Kidney epithelial cell (primary cell): ENCODE results near the gene FAM78B. TPM values are rescaled to one million over a fixed set of nuclear protein-coding genes. Genes with fewer than 3 reads are reported as not detected.

Experiments used
- DNase-seq: peaks from one replicate; pipeline ENCODE4 v3.0.0-alpha.2; 2010; ENCODE audit warnings: low read depth
- H3K27me3 ChIP-seq: 2 replicates; pipeline ENCODE4 v1.6.0; 2011; ENCODE audit warnings: low read length; ENCODE audit not compliant: control insufficient read depth, insufficient read depth
- H3K36me3 ChIP-seq: 2 replicates; pipeline ENCODE4 v1.5.1; 2011; ENCODE audit warnings: low read length; ENCODE audit not compliant: control insufficient read depth, insufficient read depth
- H3K4me3 ChIP-seq: 2 replicates; pipeline ENCODE4 v1.5.1; 2011; ENCODE audit warnings: low read depth, mild to moderate bottlenecking, control low read depth, low read length
- CTCF ChIP-seq: IDR thresholded peaks from 2 replicates; pipeline ENCODE4 v1.5.1; 2011; ENCODE audit warnings: mild to moderate bottlenecking, moderate library complexity, low read length, control low read depth, inconsistent platforms; ENCODE audit not compliant: insufficient read depth, poor library complexity, severe bottlenecking
- total RNA-seq: library from RNA; depleted of rRNA; stranded (reverse); fragments of >200 nt; gene quantifications from 2 replicates; pipeline ENCODE4 v1.2.3, GENCODE V29; 2015

The FAM78B gene
- total RNA-seq, 1 donor from 2014 or later, result 0.33 TPM

DNA sequence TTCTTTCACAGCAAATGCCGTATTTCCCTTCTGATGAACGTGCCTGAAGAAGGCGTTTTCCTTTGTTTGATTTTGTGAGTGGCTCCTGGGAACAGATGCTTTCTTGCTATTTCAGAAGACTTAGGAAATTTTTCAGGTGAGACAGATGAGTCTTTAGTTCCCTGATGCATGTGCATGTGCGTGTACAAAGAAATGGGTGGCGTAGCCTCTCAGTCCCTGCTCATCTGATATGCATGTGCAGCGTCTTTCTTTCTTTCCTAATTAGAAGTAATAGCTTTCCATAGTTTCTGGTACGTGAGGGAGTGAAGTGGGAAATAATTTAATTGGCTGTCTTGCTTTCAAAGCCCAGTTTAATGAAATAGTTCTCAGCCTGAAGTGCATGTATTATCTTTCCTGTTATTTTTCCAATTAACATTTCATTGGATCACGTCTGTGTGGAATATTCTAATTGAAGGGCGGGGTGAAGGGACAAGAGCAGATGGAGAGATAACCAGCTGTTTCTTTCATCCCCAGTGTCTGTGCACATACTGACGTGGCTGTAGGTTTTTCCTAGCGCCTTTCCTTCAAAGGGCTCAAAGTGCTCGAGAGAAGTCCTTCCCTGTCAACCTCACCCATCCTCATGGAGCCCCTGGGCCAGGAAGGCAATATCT, 104.3 kb downstream of the FAM78B start:
- H3K27me3 ChIP-seq, result no peaks in the 10 kb centered on the region
- H3K36me3 ChIP-seq, result no peaks in the 10 kb centered on the region
- no peak overlapping the region for H3K4me3 ChIP-seq
- no peak for DNase-seq
- no peak for TF ChIP-seq CTCF

DNA sequence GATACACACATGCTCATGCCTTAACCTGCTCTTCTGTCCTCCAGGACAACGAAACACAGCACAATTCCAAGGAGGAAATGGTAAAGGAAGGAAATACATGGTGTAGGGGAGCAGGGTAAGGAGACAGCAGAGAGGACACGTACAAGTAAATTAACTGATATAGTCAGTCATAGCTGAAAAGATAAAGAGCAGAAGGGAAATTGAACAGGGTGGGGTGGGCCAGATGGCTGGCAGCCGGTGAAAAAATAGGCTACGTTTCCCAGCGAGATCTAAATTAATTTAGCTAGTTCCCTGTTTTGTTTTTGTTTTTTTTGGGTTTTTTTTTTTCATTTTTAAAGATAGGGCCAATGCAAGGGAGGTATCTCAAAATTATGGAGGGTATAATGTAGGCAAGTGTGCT, 109.2 kb downstream of the FAM78B start:
- H3K36me3 ChIP-seq, result no peaks in the 10 kb centered on the region
- no peak overlapping the region for H3K4me3 ChIP-seq
- DNase-seq, result no peak
- no peaks in the 10 kb centered on the region for H3K27me3 ChIP-seq
- no peak for TF ChIP-seq CTCF

GRCh38 chr1:166053395-166053794, 113.4 kb downstream of the FAM78B start:
- H3K27me3 ChIP-seq, result no peaks in the 10 kb centered on the region
- no peak overlapping the region for H3K4me3 ChIP-seq
- no peak for DNase-seq
- no peak for TF ChIP-seq CTCF
- no peaks in the 10 kb centered on the region for H3K36me3 ChIP-seq

DNA sequence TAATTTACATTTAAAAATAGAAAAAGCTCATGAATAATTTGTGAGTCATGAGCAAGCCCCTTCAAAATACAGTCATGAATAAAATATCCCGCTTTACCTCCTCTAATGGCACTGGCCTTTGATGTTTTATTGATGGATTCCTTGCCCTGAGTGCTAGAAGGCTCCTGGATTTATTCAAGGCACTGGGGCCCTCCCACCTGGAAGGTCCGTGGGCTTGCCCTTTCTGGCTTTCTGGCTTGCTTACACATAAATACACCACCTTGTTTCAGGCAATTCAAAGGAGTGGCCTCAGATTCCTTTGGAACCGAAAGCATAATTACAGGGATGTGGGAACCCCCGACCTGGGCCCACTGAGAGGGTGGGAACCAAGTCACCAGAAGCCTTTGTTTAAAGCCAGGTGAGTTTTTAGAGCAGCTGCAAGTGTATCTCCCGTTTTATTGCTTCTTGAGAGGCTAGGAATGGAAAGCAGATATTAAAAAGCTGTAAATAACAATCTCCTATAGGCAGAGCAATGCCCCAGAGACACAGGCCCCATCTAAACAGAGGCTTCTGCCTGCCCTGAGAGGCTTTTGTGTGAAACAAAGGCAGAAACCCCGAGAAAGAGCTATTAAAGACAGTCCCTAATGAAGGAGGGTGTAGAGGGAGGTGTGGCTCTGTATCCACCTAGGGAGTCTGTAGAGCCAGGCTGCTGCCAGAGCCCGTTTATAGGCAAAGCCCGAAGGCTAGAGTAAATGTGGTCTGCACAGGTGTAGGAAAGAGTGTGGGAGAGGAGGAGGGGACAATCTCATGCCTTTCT, 126.4 kb downstream of the FAM78B start:
- DNase-seq, result no peak
- Histone ChIP-seq H3K36me3 (no peaks in the 10 kb centered on the region), H3K4me3 (no peak overlapping the region), H3K27me3 (no peaks in the 10 kb centered on the region)
- TF ChIP-seq CTCF, result no peak

DNA sequence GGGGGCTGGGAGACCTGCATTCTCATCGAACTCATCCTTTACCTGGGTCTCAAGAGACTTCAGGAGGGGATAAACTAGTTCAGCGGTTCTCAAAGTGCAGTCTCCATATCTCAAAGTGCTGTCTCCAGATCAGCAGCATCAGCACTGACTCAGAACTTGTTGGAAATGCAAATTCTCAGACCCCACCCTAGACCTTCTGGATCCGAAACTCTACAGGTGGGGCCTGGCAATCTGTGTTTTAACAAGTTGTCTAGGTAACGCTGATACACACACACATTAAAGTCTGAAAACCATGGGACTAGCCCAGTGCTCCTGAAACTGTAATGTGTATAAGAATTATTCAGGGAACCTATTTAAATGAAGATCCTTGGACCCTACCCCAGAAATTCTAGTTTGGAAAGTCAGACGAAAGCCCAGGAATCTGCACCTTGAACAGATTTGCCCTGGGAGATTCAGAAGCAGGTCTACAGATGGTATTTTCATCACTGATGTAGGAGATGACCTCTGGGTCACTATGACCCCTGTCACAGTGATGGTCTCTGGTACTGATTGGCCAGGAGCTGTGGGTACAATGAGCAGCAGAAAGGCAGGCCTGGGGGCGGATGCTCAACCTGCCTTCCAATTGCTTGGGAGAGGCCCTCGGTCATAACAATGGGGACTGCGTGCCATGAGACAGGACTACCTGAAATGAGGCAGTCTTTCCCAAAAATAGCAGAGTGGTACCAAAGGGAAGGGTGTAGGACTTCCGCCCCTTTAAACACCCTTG, 127.2 kb downstream of the FAM78B start:
- no peak for DNase-seq
- H3K4me3 ChIP-seq, result no peak overlapping the region
- H3K27me3 ChIP-seq, result no peaks in the 10 kb centered on the region
- no peaks in the 10 kb centered on the region for H3K36me3 ChIP-seq
- no peak for TF ChIP-seq CTCF
